Measurements from ENCODE around the gene NAV2.

GRCh38 chr11:20059587-20060021 lies 347.0 kb downstream of the NAV2 start:
- no peak for TF ChIP-seq CTCF (IDR thresholded peaks at IDR 0.05)
- no peak for TF ChIP-seq POLR2AphosphoS5 (IDR thresholded peaks at IDR 0.05; ENCODE audit: low read depth, low read length)
- TF ChIP-seq, protein P1, sequence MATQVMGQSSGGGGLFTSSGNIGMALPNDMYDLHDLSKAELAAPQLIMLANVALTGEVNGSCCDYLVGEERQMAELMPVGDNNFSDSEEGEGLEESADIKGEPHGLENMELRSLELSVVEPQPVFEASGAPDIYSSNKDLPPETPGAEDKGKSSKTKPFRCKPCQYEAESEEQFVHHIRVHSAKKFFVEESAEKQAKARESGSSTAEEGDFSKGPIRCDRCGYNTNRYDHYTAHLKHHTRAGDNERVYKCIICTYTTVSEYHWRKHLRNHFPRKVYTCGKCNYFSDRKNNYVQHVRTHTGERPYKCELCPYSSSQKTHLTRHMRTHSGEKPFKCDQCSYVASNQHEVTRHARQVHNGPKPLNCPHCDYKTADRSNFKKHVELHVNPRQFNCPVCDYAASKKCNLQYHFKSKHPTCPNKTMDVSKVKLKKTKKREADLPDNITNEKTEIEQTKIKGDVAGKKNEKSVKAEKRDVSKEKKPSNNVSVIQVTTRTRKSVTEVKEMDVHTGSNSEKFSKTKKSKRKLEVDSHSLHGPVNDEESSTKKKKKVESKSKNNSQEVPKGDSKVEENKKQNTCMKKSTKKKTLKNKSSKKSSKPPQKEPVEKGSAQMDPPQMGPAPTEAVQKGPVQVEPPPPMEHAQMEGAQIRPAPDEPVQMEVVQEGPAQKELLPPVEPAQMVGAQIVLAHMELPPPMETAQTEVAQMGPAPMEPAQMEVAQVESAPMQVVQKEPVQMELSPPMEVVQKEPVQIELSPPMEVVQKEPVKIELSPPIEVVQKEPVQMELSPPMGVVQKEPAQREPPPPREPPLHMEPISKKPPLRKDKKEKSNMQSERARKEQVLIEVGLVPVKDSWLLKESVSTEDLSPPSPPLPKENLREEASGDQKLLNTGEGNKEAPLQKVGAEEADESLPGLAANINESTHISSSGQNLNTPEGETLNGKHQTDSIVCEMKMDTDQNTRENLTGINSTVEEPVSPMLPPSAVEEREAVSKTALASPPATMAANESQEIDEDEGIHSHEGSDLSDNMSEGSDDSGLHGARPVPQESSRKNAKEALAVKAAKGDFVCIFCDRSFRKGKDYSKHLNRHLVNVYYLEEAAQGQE (IDR thresholded peaks at IDR 0.05; ENCODE audit: insufficient read depth in 1 of 2, low read depth in 2 of 2, low read length in 1 of 2), result no peak
- TF ChIP-seq TCF7L2 (IDR thresholded peaks at IDR 0.05; ENCODE audit: low read depth, low read length), result no peak
- TF ChIP-seq SIN3A (IDR thresholded peaks at IDR 0.05; ENCODE audit: borderline replicate concordance, insufficient read depth, low read depth, low read length), result no peak
